ENCODE measurements around the gene TTPAL.
"Not testable (repeated sequence)": the region's sequence is repeated elsewhere in the genome, so short reads cannot be mapped to it uniquely, and the experiment has no call there.

TTPAL gene

GRCh38 chr20:44467289-44467883, 8.3 kb upstream of the TTPAL start:
- Mint-ChIP-seq H3K4me3 (no peak overlapping the region), H3K27me3 (peaks cover 8 to 40% of the 10 kb centered on the region in 2 donors), H3K9me3 (no peaks in the 10 kb centered on the region), H3K36me3 (ENCODE audit: insufficient read depth) (no peaks in the 10 kb centered on the region), H3K4me1 (ENCODE audit: low read depth in 2 of 2) (no peaks in the 10 kb centered on the region), H3K27ac (no peak overlapping the region)
- no peak for DNase-seq
- ATAC-seq (replicated peaks) = no peak

- Mint-ChIP-seq H3K4me1 (ENCODE audit: low read depth in 2 of 2) (no peaks in the 10 kb centered on the region), H3K9me3 (no peaks in the 10 kb centered on the region), H3K27me3 (peaks cover 8 to 37% of the 10 kb centered on the region in 2 donors), H3K27ac (no peak overlapping the region), H3K4me3 (no peak overlapping the region), H3K36me3 (ENCODE audit: insufficient read depth) (no peaks in the 10 kb centered on the region)
- ATAC-seq (replicated peaks) (no peak), DNase-seq (no peak)
Measured at GRCh38 chr20:44468044-44468782, 7.5 kb upstream of the TTPAL start.

- H3K4me3 Mint-ChIP-seq = no peak overlapping the region
- no peak for ATAC-seq (replicated peaks)
- no peaks in the 10 kb centered on the region for H3K36me3 Mint-ChIP-seq (ENCODE audit: insufficient read depth)
- peaks cover 8 to 32% of the 10 kb centered on the region in 2 donors for H3K27me3 Mint-ChIP-seq
- H3K27ac Mint-ChIP-seq = no peak overlapping the region
- H3K4me1 Mint-ChIP-seq (ENCODE audit: low read depth in 2 of 2) = peaks cover 5% of the 10 kb centered on the region in 2 donors
- no peak for DNase-seq
- H3K9me3 Mint-ChIP-seq = no peaks in the 10 kb centered on the region
Measured at GRCh38 chr20:44470327-44470726, 5.3 kb upstream of the TTPAL start.

GRCh38 chr20:44471481-44471882, 4.2 kb upstream of the TTPAL start:
- peaks cover 13 to 14% of the 10 kb centered on the region in 2 donors for H3K4me1 Mint-ChIP-seq (ENCODE audit: low read depth in 2 of 2)
- no peak overlapping the region for H3K27ac Mint-ChIP-seq
- H3K9me3 Mint-ChIP-seq = no peaks in the 10 kb centered on the region
- peaks cover 8 to 27% of the 10 kb centered on the region in 2 donors for H3K27me3 Mint-ChIP-seq
- ATAC-seq (replicated peaks) = no peak
- no peak overlapping the region for H3K4me3 Mint-ChIP-seq
- DNase-seq = no peak
- H3K36me3 Mint-ChIP-seq (ENCODE audit: insufficient read depth) = peaks cover 9% of the 10 kb centered on the region

GRCh38 chr20:44472283-44472682, 3.4 kb upstream of the TTPAL start:
- H3K4me1 Mint-ChIP-seq (ENCODE audit: low read depth in 2 of 2) = peaks cover 18 to 21% of the 10 kb centered on the region in 2 donors
- not testable (repeated sequence) for H3K27ac Mint-ChIP-seq; H3K9me3 Mint-ChIP-seq; DNase-seq; H3K4me3 Mint-ChIP-seq; H3K36me3 Mint-ChIP-seq (ENCODE audit: insufficient read depth); ATAC-seq (replicated peaks)
- peaks cover 8 to 19% of the 10 kb centered on the region in 2 donors for H3K27me3 Mint-ChIP-seq

GRCh38 chr20:44475372-44475693, 341 bp upstream of the TTPAL start:
- ATAC-seq (replicated peaks) (no peak), DNase-seq (no peak)
- H3K27me3 Mint-ChIP-seq = peaks cover 0 to 8% of the 10 kb centered on the region in 2 donors

GRCh38 chr20:44477151-44477550, 1.5 kb downstream of the TTPAL start:
- Mint-ChIP-seq H3K27ac (peak overlapping the region; percentile 98 to 99), H3K36me3 (ENCODE audit: insufficient read depth) (peaks cover 26% of the 10 kb centered on the region), H3K4me3 (peak overlapping the region in 1 of 2 donors; percentile 95), H3K4me1 (ENCODE audit: low read depth in 2 of 2) (peaks cover 21 to 25% of the 10 kb centered on the region in 2 donors), H3K27me3 (no peaks in the 10 kb centered on the region), H3K9me3 (no peaks in the 10 kb centered on the region)
- no peak for ATAC-seq (replicated peaks)
- DNase-seq = no peak

More at GRCh38 chr20:44475372-44475693, 341 bp upstream of the TTPAL start:
- peak overlapping the region; percentile 98 to 99 for H3K27ac Mint-ChIP-seq
- H3K36me3 Mint-ChIP-seq (ENCODE audit: insufficient read depth) = peaks cover 16% of the 10 kb centered on the region
- peak overlapping the region; percentile 95 for H3K4me3 Mint-ChIP-seq
- no peaks in the 10 kb centered on the region for H3K9me3 Mint-ChIP-seq
- H3K4me1 Mint-ChIP-seq (ENCODE audit: low read depth in 2 of 2) = peaks cover 21 to 23% of the 10 kb centered on the region in 2 donors

GRCh38 chr20:44478206-44478605, 2.5 kb downstream of the TTPAL start:
- Mint-ChIP-seq H3K27ac (peak overlapping the region; percentile 35 to 58), H3K27me3 (no peaks in the 10 kb centered on the region)

GRCh38 chr20:44479643-44480042, 4.0 kb downstream of the TTPAL start:
- peaks cover 36% of the 10 kb centered on the region for H3K36me3 Mint-ChIP-seq (ENCODE audit: insufficient read depth)
- no peaks in the 10 kb centered on the region for H3K27me3 Mint-ChIP-seq
- H3K4me3 Mint-ChIP-seq = no peak overlapping the region
- no peak for DNase-seq
- no peaks in the 10 kb centered on the region for H3K9me3 Mint-ChIP-seq
- no peak overlapping the region for H3K27ac Mint-ChIP-seq
- no peak for ATAC-seq (replicated peaks)
- peaks cover 21 to 25% of the 10 kb centered on the region in 2 donors for H3K4me1 Mint-ChIP-seq (ENCODE audit: low read depth in 2 of 2)

More at GRCh38 chr20:44478206-44478605, 2.5 kb downstream of the TTPAL start:
- peaks cover 30% of the 10 kb centered on the region for H3K36me3 Mint-ChIP-seq (ENCODE audit: insufficient read depth)
- H3K4me3 Mint-ChIP-seq = no peak overlapping the region
- ATAC-seq (replicated peaks) = no peak
- H3K4me1 Mint-ChIP-seq (ENCODE audit: low read depth in 2 of 2) = peaks cover 21 to 25% of the 10 kb centered on the region in 2 donors
- no peak for DNase-seq
- no peaks in the 10 kb centered on the region for H3K9me3 Mint-ChIP-seq

GRCh38 chr20:44480097-44480496, 4.4 kb downstream of the TTPAL start:
- Mint-ChIP-seq H3K9me3 (no peaks in the 10 kb centered on the region), H3K27me3 (no peaks in the 10 kb centered on the region), H3K27ac (no peak overlapping the region), H3K4me3 (no peak overlapping the region), H3K36me3 (ENCODE audit: insufficient read depth) (peaks cover 41% of the 10 kb centered on the region), H3K4me1 (ENCODE audit: low read depth in 2 of 2) (peaks cover 19 to 22% of the 10 kb centered on the region in 2 donors)
- DNase-seq (no peak), ATAC-seq (replicated peaks) (no peak)

GRCh38 chr20:44481719-44482416, 6.2 kb downstream of the TTPAL start:
- Mint-ChIP-seq H3K27me3 (no peaks in the 10 kb centered on the region), H3K9me3 (no peaks in the 10 kb centered on the region), H3K27ac (no peak overlapping the region), H3K4me3 (no peak overlapping the region), H3K4me1 (ENCODE audit: low read depth in 2 of 2) (peaks cover 7 to 8% of the 10 kb centered on the region in 2 donors), H3K36me3 (ENCODE audit: insufficient read depth) (peaks cover 37% of the 10 kb centered on the region)
- DNase-seq (no peak), ATAC-seq (replicated peaks) (no peak)

- H3K27me3 Mint-ChIP-seq = no peaks in the 10 kb centered on the region
- H3K4me1 Mint-ChIP-seq (ENCODE audit: low read depth in 2 of 2) = peaks cover 3 to 5% of the 10 kb centered on the region in 2 donors
- H3K27ac Mint-ChIP-seq = peak overlapping the region in 1 of 2 donors; percentile 28
- DNase-seq = no peak
- no peak for ATAC-seq (replicated peaks)
- peaks cover 48% of the 10 kb centered on the region for H3K36me3 Mint-ChIP-seq (ENCODE audit: insufficient read depth)
- no peak overlapping the region for H3K4me3 Mint-ChIP-seq
- H3K9me3 Mint-ChIP-seq = no peaks in the 10 kb centered on the region
Measured at GRCh38 chr20:44483112-44483511, 7.4 kb downstream of the TTPAL start.

GRCh38 chr20:44485078-44485829, 9.6 kb downstream of the TTPAL start:
- ATAC-seq (replicated peaks) (no peak), DNase-seq (no peak)
- H3K9me3 Mint-ChIP-seq = no peaks in the 10 kb centered on the region
- H3K27ac Mint-ChIP-seq = no peak overlapping the region
- no peaks in the 10 kb centered on the region for H3K27me3 Mint-ChIP-seq
- H3K36me3 Mint-ChIP-seq (ENCODE audit: insufficient read depth) = peaks cover 53% of the 10 kb centered on the region
- H3K4me1 Mint-ChIP-seq (ENCODE audit: low read depth in 2 of 2) = peaks cover 7% of the 10 kb centered on the region in 2 donors
- no peak overlapping the region for H3K4me3 Mint-ChIP-seq

Measured in effector memory CD8-positive, alpha-beta T cell (primary cell).